GM18867 (cell line): Measurements from ENCODE around the gene OR1K1.
"Not testable (repeated sequence)": the region's sequence is repeated elsewhere in the genome, so short reads cannot be mapped to it uniquely, and the experiment has no call there.

Experiments
- ATAC-seq: cut with Tn5 transposase; IDR thresholded peaks from one replicate; pipeline ENCODE4 v1.9.1; 2021; ENCODE audit warnings: mild to moderate bottlenecking, moderate library complexity; ENCODE audit not compliant: unreplicated experiment

OR1K1 gene

GRCh38 chr9:122810306-122810946 is 10.5 kb downstream of the OR1K1 start:
- ATAC-seq, result peak; percentile 81

DNA sequence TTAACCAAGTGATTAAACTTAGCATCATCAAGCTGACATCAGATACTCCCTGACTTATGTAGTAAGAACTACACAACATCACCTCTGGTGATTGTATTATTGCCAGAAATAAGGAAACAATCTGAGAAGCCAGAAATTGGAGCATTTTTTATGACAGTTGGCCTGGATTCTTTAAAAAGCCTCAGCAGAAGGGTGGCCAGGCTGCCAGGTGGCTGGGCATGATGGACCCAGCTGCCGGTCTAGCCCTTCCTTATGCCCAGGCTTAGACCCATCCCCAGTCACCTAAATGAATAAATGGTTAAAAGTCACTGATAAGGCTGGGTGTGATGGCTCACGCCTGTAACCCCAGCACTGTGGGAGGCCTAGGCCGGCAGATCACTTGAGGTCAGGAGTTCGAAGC is 12.8 kb downstream of the OR1K1 start:
- no peak for ATAC-seq

GRCh38 chr9:122814545-122814944 is 14.6 kb downstream of the OR1K1 start:
- ATAC-seq, result no peak

GRCh38 chr9:122815544-122815943 is 15.6 kb downstream of the OR1K1 start:
- no peak for ATAC-seq

DNA sequence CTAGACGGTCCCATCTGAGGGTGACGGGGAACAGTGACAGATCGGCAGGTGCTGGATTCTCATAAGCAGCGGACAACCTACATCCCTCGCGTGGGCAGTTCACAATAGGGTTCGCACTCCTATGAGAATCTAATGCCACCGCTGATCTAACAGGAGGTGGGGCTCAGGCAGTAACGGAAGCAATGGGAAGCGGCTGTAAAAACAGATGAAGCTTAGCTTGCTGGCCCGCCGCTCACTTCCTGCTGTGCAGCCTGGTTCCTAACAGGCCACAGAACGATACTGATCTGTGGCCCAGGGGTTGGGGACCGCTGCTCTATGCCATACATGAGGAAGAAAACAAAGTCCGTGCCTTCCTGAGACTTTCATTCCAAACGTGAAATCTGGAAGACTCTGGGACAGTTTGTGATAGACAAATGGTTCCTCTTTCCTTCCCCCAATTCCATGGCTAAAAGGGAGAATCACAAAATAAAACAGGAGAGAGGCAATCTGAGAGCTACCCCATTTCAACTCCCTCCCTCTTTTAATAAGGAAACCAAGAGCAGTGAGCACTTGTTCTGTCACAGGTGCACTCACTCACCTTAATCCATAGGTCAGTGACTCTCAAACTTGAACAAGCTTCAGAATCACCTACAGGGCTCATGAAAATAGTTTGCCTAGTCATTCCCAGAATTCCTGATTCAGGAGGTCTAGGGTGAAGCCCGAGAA is 16.4 kb downstream of the OR1K1 start:
- ATAC-seq, result no peak

- ATAC-seq, result no peak
These were observed 19.4 kb downstream of the OR1K1 start for GRCh38 chr9:122819326-122819725.

GRCh38 chr9:122819791-122820489 is 20.0 kb downstream of the OR1K1 start:
- no peak for ATAC-seq

DNA sequence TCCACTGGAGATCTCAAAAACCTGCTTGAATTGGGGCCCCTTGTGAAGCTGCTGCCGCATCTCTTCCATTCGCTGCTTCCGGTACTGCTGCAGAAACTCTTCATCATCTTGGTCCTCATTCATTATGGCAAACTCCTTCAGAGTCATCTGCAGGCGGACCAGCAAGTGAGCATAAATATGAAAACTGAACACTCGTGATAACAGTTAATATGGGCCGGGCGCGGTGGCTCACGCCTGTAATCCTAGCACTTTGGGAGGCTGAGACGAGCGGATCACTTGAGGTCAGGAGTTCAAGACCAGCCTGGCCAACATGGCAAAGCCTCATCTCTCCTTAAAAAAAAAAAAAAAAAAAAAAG is 20.5 kb downstream of the OR1K1 start:
- no peak for ATAC-seq

DNA sequence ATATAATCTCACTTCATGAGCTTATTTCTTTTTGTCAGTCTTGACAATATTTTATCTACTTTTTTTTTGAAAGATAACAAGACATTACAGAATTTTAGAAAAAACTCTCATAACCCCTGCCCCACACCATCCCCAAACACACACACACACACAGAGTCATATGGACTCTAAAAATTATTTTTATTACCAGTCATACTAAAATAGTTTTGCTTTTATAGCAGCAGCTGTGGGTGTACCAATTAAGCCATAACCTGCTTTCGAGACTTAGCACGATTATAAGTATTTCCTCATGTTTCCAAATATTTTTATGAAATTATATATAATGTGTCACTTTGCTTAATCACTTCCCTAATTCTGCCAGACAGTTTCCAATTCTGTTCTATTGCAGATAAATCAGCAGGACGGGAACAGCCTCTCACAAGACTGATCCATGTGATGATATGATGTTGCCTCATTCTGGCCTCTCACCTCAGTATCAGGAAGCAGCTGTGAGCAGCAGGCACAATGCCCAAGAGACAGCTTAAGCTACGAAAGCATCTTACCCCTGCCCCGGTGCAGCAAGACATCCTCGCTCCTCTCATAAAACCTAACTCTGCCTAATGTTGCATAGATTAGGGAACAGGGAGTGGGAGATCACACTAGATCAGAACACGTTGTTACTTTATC is 21.5 kb downstream of the OR1K1 start:
- no peak for ATAC-seq

DNA sequence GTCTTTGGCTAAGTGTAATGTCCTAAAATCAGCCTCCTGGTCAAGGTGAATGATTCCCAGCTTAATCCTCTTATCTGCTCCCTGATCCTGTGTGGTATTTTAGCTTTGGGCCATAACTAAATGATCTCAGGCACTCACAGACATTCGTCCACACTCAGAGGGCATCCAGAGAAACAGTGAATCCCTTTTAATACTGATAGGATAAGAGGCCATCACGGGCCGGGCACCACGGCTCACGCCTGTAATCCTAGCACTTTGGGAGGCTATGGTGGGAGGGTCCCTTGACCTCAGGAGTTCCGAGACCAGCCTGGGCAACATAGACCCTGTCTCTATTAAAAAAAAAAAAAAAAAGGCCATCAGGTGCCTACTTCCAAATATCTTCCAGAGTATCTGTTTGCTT is 22.1 kb downstream of the OR1K1 start:
- ATAC-seq, result no peak

GRCh38 chr9:122822938-122823337 is 23.0 kb downstream of the OR1K1 start:
- ATAC-seq, result no peak

GRCh38 chr9:122827761-122828093 is 27.8 kb downstream of the OR1K1 start:
- ATAC-seq, result peak; percentile 18

DNA sequence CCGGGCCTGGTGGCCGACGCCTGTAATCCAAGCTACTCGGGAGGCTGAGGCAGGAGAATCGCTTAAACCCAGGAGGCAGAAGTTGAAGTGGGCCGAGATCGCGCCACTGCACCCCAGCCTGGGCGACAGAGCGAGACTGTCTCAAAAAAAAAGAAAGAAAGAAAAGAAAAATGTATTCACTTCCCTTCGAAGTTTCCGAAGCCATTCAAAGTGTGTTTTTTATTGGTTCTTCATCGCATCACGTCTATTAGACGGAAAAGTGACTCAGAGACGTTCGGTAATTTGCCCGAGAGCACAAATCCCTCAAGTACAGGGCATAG is 29.0 kb downstream of the OR1K1 start:
- not testable (repeated sequence) for ATAC-seq

- ATAC-seq, result no peak
These were observed 32.3 kb downstream of the OR1K1 start for GRCh38 chr9:122832194-122832593.

DNA sequence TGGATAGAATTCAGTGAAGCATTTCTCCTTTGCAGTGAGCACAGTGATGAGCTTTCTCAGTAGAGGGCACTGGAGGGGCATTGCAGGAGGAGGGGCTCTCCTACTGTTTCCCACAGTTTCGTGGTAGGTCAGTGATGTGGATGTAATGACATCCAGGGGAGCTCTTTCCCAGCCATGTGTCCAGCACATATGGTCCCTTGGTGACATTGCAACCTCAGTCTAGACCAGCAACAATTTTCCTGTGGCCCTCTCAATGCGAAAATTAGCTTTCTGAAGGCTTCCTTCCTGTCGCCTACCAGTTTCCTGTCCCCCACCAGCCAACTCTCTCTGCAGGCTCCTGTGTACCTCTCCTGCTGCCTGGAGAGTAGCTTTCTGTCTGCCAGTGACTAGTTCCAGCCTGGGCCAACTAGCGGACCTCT is 35.4 kb downstream of the OR1K1 start:
- ATAC-seq, result no peak

GRCh38 chr9:122837266-122837850 is 37.4 kb downstream of the OR1K1 start:
- no peak for ATAC-seq

DNA sequence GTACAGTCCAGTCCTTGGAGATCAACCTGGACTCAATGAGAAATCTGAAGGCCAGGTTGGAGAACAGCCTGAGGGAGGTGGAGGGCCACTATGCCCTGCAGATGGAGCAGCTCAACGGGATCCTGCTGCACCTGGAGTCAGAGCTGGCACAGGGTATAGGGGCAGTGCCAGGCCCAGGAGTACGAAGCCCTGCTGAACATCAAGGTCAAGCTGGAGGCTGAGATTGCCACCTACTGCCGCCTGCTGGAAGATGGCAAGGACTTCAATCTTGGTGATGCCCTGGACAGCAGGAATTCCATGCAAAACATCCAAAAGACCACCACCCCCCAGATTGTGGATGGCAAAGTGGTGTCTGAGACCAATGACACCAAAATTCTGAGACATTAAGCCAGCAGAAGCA is 38.5 kb downstream of the OR1K1 start:
- not testable (repeated sequence) for ATAC-seq

DNA sequence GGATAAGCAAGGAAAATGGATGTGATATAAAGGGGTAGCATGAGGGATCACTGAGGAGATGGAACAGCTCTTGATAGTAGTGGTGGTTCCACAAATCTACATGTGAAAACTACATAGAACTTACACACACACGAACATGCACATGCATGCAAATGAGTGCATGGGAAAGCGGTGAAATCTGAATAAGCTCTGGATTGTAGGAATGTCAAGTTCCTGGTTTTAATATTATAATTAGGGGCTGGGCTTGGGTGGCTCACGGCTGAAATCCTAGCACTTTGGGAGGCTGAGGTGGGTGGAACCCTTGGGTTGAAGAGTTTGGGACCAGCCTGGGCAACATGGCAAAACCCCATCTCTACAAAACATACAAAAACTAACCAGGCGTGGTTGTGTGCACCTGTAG is 41.6 kb downstream of the OR1K1 start:
- no peak for ATAC-seq

- no peak for ATAC-seq
These were observed 44.2 kb downstream of the OR1K1 start for GRCh38 chr9:122844137-122844536.

GRCh38 chr9:122845116-122845515 is 45.2 kb downstream of the OR1K1 start:
- no peak for ATAC-seq

DNA sequence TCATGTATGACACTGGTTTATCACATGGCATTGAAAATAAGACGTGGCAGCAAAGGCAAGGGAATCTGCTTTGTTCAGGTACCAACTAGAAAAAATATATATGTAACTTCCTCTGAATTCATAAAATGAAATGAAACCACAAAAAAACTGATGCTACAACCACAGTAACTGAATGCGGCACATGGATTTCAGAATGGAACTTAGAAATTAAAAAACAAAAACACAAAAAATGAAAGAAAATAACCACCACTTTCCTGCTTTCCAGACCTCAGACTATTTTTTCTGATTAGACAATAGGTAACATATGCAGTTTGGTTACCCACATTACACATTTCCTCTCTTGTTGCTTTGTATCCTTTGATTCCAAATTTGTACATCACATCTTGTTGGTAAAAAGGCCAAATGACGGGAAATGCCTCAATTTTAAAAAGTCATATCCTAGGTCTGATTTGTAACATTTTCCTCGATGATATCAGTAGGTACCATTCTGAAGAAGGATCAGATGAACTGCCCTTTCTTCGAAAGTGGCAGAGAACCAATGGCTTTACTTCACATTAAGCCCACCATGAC is 46.5 kb downstream of the OR1K1 start:
- ATAC-seq, result no peak
